GM12878 (cell line): ENCODE data around the gene TRIM40. TPM values are rescaled to one million over a fixed set of nuclear protein-coding genes. Genes with fewer than 3 reads are reported as not detected.

ENCODE experiments used
- ATAC-seq: fragments of 200-7000 bp; cut with Tn5 transposase; 3 replicates; pipeline ENCODE4 v1.9.1; 2020; ENCODE audit warnings: mild to moderate bottlenecking, moderate library complexity
- BruUV-seq: library from RNA; stranded (reverse); fragments of 400-500 nt; replicated peaks from 2 replicates; lab custom pipeline; 2021; lab: Mats Ljungman, UMichigan
- CTCF ChIA-PET: fragments of 300-600 bp; sonication (Branson Sonifier 250); formaldehyde crosslinking; extraction: SDS; loops from one replicate; lab custom pipeline; 2021; ENCODE audit warnings: inconsistent platforms; lab: Yijun Ruan, JAX
- POLR2A ChIA-PET: fragments of 350-600 bp; formaldehyde crosslinking; extraction: SDS; loops from one replicate; lab custom pipeline; 2021; ENCODE audit warnings: inconsistent platforms; lab: Charles Lee
- RAD21 ChIA-PET: fragments of 300-600 bp; sonication (Branson Sonifier 250); formaldehyde crosslinking; loops from one replicate; lab custom pipeline; 2023; ENCODE audit warnings: antibody characterized with exemption; ENCODE audit not compliant: unreplicated experiment; lab: Charles Lee
- SMC1A ChIA-PET: fragments of 300-600 bp; sonication (Branson Sonifier 250); formaldehyde crosslinking; loops from one replicate; lab custom pipeline; 2023; ENCODE audit not compliant: unreplicated experiment, uncharacterized antibody; lab: Charles Lee
- DNase-seq: peaks from one replicate; pipeline ENCODE4 v3.0.0-alpha.2; 2011; ENCODE audit warnings: low read depth, low spot score
- FAIRE-seq: peaks from 3 replicates; lab custom pipeline; 2011; peaks lifted over from hg19 to GRCh38; lab: Jason Lieb, UNC
- H2AFZ ChIP-seq: 2 replicates; pipeline ENCODE4 v1.6.0; 2011; ENCODE audit warnings: low read depth, low read length, control low read depth; ENCODE audit not compliant: control insufficient read depth
- H3K27ac ChIP-seq: 2 replicates; pipeline ENCODE4 v1.5.1; 2011; ENCODE audit warnings: control low read depth; ENCODE audit not compliant: control insufficient read depth, insufficient read depth
- H3K27me3 ChIP-seq, 2 experiments: replicated peaks in 1 of 2; 2 replicates each; pipeline versions ENCODE4 v1.6.0 to v1.6.1; 2011; ENCODE audit warnings: low read length in 1 of 2; ENCODE audit not compliant: control insufficient read depth in 2 of 2, insufficient read depth in 2 of 2
- H3K36me3 ChIP-seq, 2 experiments: 2 replicates each; pipeline ENCODE4 v1.5.1; 2011; ENCODE audit warnings: low read length in 1 of 2; ENCODE audit not compliant: control insufficient read depth in 2 of 2, insufficient read depth in 2 of 2
- H3K4me1 ChIP-seq: 2 replicates; pipeline ENCODE4 v1.6.1; 2011; ENCODE audit warnings: mild to moderate bottlenecking, low read length, moderate library complexity, mixed read lengths; ENCODE audit not compliant: control insufficient read depth, insufficient read depth
- H3K4me2 ChIP-seq: 2 replicates; pipeline ENCODE4 v1.6.0; 2011; ENCODE audit warnings: control low read depth; ENCODE audit not compliant: control insufficient read depth, insufficient read depth
- H3K4me3 ChIP-seq: fragments of 200-600 bp; sonication (generic); 2 replicates; pipeline ENCODE4 v1.5.1; 2016
- H3K79me2 ChIP-seq: 2 replicates; pipeline ENCODE4 v1.6.0; 2011; ENCODE audit warnings: low read length; ENCODE audit not compliant: control insufficient read depth, insufficient read depth
- H3K9ac ChIP-seq: 2 replicates; pipeline ENCODE4 v1.8.0; 2011; ENCODE audit warnings: low read length, control low read depth, mixed read lengths; ENCODE audit not compliant: control insufficient read depth, insufficient read depth
- H3K9me3 ChIP-seq: replicated peaks from 3 replicates; pipeline ENCODE4 v1.5.1; 2011; ENCODE audit warnings: mild to moderate bottlenecking, low read length; ENCODE audit not compliant: control insufficient read depth, insufficient read depth
- H4K20me1 ChIP-seq: 2 replicates; pipeline ENCODE4 v1.6.0; 2011; ENCODE audit not compliant: control insufficient read depth, insufficient read depth
- EP300 ChIP-seq, 2 experiments: fragments of 150-350 bp in 1 of 2; IDR thresholded peaks; 2 replicates each; pipeline ENCODE4 v1.6.1; 2011 to 2012; ENCODE audit warnings: low read depth in 2 of 2, low read length in 2 of 2, borderline replicate concordance in 1 of 2, improper control_type of control experiment in 1 of 2, inconsistent platforms in 1 of 2; ENCODE audit not compliant: control insufficient read depth in 1 of 2
- ETV6 ChIP-seq, 2 experiments: fragments of 450-650 bp in 1 of 2; IDR thresholded peaks in 1 of 2; conservative IDR thresholded peaks in 1 of 2; 2 replicates each; pipeline ENCODE4 v1.6.1; 2014; ENCODE audit warnings: antibody characterized with exemption in 1 of 2, borderline replicate concordance in 1 of 2, low read depth in 1 of 2, mild to moderate bottlenecking in 1 of 2, moderate library complexity in 1 of 2
- NBN ChIP-seq: fragments of 450-650 bp; IDR thresholded peaks from 2 replicates; pipeline ENCODE4 v1.6.1; 2016
- NFXL1 ChIP-seq: fragments of 450-650 bp; IDR thresholded peaks from 2 replicates; pipeline ENCODE4 v1.6.1; 2017; ENCODE audit warnings: antibody characterized with exemption, mild to moderate bottlenecking, borderline replicate concordance
- NRF1 ChIP-seq: conservative IDR thresholded peaks from 2 replicates; pipeline ENCODE4 v1.6.1; 2011; ENCODE audit warnings: mild to moderate bottlenecking, low read depth, low read length, improper control_type of control experiment
- RAD21 ChIP-seq: IDR thresholded peaks from 2 replicates; pipeline ENCODE4 v1.6.1; 2011; ENCODE audit warnings: mild to moderate bottlenecking, low read depth, low read length, moderate library complexity; ENCODE audit not compliant: insufficient read depth
- SMC3 ChIP-seq: IDR thresholded peaks from 2 replicates; pipeline ENCODE4 v1.6.1; 2011; ENCODE audit warnings: low read length, improper control_type of control experiment, borderline replicate concordance
- SP1 ChIP-seq: IDR thresholded peaks from one replicate; pipeline ENCODE4 v1.6.1; 2011; ENCODE audit warnings: low read depth, low read length
- STAT3 ChIP-seq: IDR thresholded peaks from 2 replicates; pipeline ENCODE4 v1.6.1; 2011; ENCODE audit warnings: low read depth, low read length, improper control_type of control experiment
- YBX1 ChIP-seq: fragments of 450-650 bp; IDR thresholded peaks from 2 replicates; pipeline ENCODE4 v1.6.1; 2016; ENCODE audit warnings: antibody characterized with exemption
- ZBTB4 ChIP-seq: fragments of 450-650 bp; formaldehyde crosslinking; IDR thresholded peaks from 2 replicates; pipeline ENCODE4 v1.4.0; 2022; ENCODE audit warnings: mild to moderate bottlenecking, moderate library complexity
- ZNF217 ChIP-seq: fragments of 450-650 bp; IDR thresholded peaks from 2 replicates; pipeline ENCODE4 v1.6.1; 2017; ENCODE audit warnings: antibody characterized with exemption, mild to moderate bottlenecking
- ZNF622 ChIP-seq: fragments of 450-650 bp; IDR thresholded peaks from 2 replicates; pipeline ENCODE4 v1.6.1; 2017; ENCODE audit warnings: mild to moderate bottlenecking, inconsistent platforms
- WGBS: methylation state at CpG from one replicate; pipeline ENCODE4 v1.1.6; 2016; ENCODE audit warnings: low lambda C conversion rate; ENCODE audit not compliant: insufficient replicate concordance, insufficient coverage; ENCODE audit errors: missing lambda C conversion rate; 5-methylcytosine and 5-hydroxymethylcytosine counted together
- in situ Hi-C: fragments of 300-500 bp; cut with MboI; formaldehyde crosslinking; loops from 9 replicates; pipeline ENCODE4 v1.14.3; 2018; ENCODE audit warnings: mixed read lengths
- intact Hi-C: fragments of 100-400 bp; cut with micrococcal nuclease; formaldehyde crosslinking; loops from one replicate; pipeline ENCODE4 v1.14.2; 2022; ENCODE audit not compliant: unreplicated experiment
- polyA plus RNA-seq, 11 experiments: library from polyadenylated mRNA; depleted of rRNA in 4 of 11; unstranded in 6 of 11; stranded (reverse) in 5 of 11; fragments of >200 nt; fragmentation: Nextera tagmentation in 4 of 11; fragmentation: Illumina TruSeq in 1 of 11; extraction: Ambion mirVana in 4 of 11; extraction: Trizol in 1 of 11; gene quantifications; 1 replicate in 1 of 11; 2 replicates in 10 of 11; pipeline versions ENCODE4 v1.2.1 to v1.2.3, GENCODE V29; 2011 to 2016; ENCODE audit warnings: inconsistent platforms in 2 of 11, missing spikeins in 2 of 11, low read depth in 1 of 11
- total RNA-seq, 4 experiments: library from RNA; depleted of rRNA in 3 of 4; stranded (reverse); fragments of >200 nt in 3 of 4; fragmentation: Illumina TruSeq in 1 of 4; extraction: Trizol in 1 of 4; gene quantifications; 2 replicates each; pipeline versions ENCODE4 v1.2.1 to v1.2.3, GENCODE V29; 2013 to 2021
- TF ChIP-seq, protein P1 (sequence below): IDR thresholded peaks from 2 replicates; pipeline ENCODE4 v1.6.1; 2012; ENCODE audit warnings: mild to moderate bottlenecking, low read depth, low read length
- TF ChIP-seq, protein P2 (sequence below): IDR thresholded peaks from 2 replicates; pipeline ENCODE4 v1.6.1; 2012; ENCODE audit warnings: low read depth, low read length, improper control_type of control experiment

The TRIM40 gene
- total and polyA plus RNA-seq, 10 of the 15 experiments (the other 5 are each of a cell fraction or from before 2014, with no cell fraction given), result not detected

GRCh38 chr6:30162265-30163089 lies 26.5 kb downstream of the TRIM40 start:
- Histone ChIP-seq H4K20me1 (no peaks in the 10 kb centered on the region), H3K4me3 (no peak overlapping the region), H3K36me3 (no peaks in the 10 kb centered on the region), H3K27ac (no peak overlapping the region), H2AFZ (no peak overlapping the region), H3K9me3 (no peaks in the 10 kb centered on the region), H3K27me3 (peaks cover 2% of the 10 kb centered on the region in 2 experiments; a peak in 3 of 4 replicates), H3K4me1 (peaks cover 4% of the 10 kb centered on the region; the same call in 1 of the 2 replicates), H3K9ac (no peak overlapping the region), H3K4me2 (no peak overlapping the region), H3K79me2 (no peaks in the 10 kb centered on the region)
- CTCF ChIA-PET, result interaction anchor here (1.6 kb wide), 1 partner anchor 59 kb away, joined by 4 read pairs; no protein-coding TSS in a partner anchor
- 52% methylated on average over 12 of the region's 12 CpGs for WGBS
- no TSS peak for BruUV-seq
- intact Hi-C loops (no loop called here), in situ Hi-C loops (no loop called here)
- FAIRE-seq (no peak), ATAC-seq (no peak), DNase-seq (no peak)
- RAD21 ChIA-PET, result no interaction called here
- SMC1A ChIA-PET, result interaction anchor here (0.9 kb wide), 1 partner anchor 27 kb away, joined by 3 read pairs; the partner anchor contains the start of gene TRIM40
- TF ChIP-seq RAD21, result no peak
- no peak for TF ChIP-seq NRF1
- no peak for TF ChIP-seq NBN
- TF ChIP-seq STAT3, result no peak
- TF ChIP-seq, protein P1, sequence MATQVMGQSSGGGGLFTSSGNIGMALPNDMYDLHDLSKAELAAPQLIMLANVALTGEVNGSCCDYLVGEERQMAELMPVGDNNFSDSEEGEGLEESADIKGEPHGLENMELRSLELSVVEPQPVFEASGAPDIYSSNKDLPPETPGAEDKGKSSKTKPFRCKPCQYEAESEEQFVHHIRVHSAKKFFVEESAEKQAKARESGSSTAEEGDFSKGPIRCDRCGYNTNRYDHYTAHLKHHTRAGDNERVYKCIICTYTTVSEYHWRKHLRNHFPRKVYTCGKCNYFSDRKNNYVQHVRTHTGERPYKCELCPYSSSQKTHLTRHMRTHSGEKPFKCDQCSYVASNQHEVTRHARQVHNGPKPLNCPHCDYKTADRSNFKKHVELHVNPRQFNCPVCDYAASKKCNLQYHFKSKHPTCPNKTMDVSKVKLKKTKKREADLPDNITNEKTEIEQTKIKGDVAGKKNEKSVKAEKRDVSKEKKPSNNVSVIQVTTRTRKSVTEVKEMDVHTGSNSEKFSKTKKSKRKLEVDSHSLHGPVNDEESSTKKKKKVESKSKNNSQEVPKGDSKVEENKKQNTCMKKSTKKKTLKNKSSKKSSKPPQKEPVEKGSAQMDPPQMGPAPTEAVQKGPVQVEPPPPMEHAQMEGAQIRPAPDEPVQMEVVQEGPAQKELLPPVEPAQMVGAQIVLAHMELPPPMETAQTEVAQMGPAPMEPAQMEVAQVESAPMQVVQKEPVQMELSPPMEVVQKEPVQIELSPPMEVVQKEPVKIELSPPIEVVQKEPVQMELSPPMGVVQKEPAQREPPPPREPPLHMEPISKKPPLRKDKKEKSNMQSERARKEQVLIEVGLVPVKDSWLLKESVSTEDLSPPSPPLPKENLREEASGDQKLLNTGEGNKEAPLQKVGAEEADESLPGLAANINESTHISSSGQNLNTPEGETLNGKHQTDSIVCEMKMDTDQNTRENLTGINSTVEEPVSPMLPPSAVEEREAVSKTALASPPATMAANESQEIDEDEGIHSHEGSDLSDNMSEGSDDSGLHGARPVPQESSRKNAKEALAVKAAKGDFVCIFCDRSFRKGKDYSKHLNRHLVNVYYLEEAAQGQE, result no peak
- TF ChIP-seq, protein P2, sequence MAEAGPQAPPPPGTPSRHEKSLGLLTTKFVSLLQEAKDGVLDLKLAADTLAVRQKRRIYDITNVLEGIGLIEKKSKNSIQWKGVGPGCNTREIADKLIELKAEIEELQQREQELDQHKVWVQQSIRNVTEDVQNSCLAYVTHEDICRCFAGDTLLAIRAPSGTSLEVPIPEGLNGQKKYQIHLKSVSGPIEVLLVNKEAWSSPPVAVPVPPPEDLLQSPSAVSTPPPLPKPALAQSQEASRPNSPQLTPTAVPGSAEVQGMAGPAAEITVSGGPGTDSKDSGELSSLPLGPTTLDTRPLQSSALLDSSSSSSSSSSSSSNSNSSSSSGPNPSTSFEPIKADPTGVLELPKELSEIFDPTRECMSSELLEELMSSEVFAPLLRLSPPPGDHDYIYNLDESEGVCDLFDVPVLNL, result no peak
- no peak for TF ChIP-seq SMC3
- no peak for TF ChIP-seq ETV6 (conservative IDR thresholded peaks at IDR 0.05 in 1 of 2, IDR thresholded peaks at IDR 0.05 in 1 of 2; ENCODE audit: borderline replicate concordance in 1 of 2, low read depth in 1 of 2)
- TF ChIP-seq EP300 (IDR thresholded peaks at IDR 0.05; ENCODE audit: borderline replicate concordance in 1 of 2, control insufficient read depth in 1 of 2, low read depth in 2 of 2, low read length in 2 of 2), result no peak
- TF ChIP-seq NFXL1, result no peak
- TF ChIP-seq ZNF622, result no peak
- TF ChIP-seq SP1, result no peak
- no peak for TF ChIP-seq ZBTB4
- TF ChIP-seq ZNF217, result no peak
- TF ChIP-seq YBX1, result no peak
- POLR2A ChIA-PET, result no interaction called here
